Activated naive CD8-positive, alpha-beta T cell (primary cell): ENCODE results near the gene ARAP2.

Experiments
- H3K27ac Mint-ChIP-seq: one replicate; pipeline ENCODE4 v1.8.0; 2021; ENCODE audit warnings: mixed read lengths
- H3K27me3 Mint-ChIP-seq: one replicate; pipeline ENCODE4 v1.8.0; 2021; ENCODE audit warnings: mixed read lengths
- H3K36me3 Mint-ChIP-seq: one replicate; pipeline ENCODE4 v1.8.0; 2021; ENCODE audit warnings: mixed read lengths
- H3K4me1 Mint-ChIP-seq: one replicate; pipeline ENCODE4 v1.8.0; 2021; ENCODE audit warnings: low read depth, mixed read lengths
- H3K4me3 Mint-ChIP-seq: one replicate; pipeline ENCODE4 v1.8.0; 2021; ENCODE audit warnings: mild to moderate bottlenecking, mixed read lengths
- H3K9me3 Mint-ChIP-seq: one replicate; pipeline ENCODE4 v1.8.0; 2021; ENCODE audit warnings: low read depth, mixed read lengths

The ARAP2 gene

GRCh38 chr4:36244257-36245082 is at the start of gene ARAP2:
ARAP2 (minus strand) TSS chr4:36244514; CDS start chr4:36229486, 15,028 bp downstream.
- Mint-ChIP-seq H3K9me3 (no peaks in the 10 kb centered on the region), H3K36me3 (peaks cover 1% of the 10 kb centered on the region)

GRCh38 chr4:36292556-36293188 is 48.4 kb upstream of the ARAP2 start:
- no peak overlapping the region for H3K27ac Mint-ChIP-seq
- peaks cover 5% of the 10 kb centered on the region for H3K4me1 Mint-ChIP-seq
- H3K4me3 Mint-ChIP-seq: no peak overlapping the region
- no peaks in the 10 kb centered on the region for H3K9me3 Mint-ChIP-seq
- H3K36me3 Mint-ChIP-seq: no peaks in the 10 kb centered on the region
- no peaks in the 10 kb centered on the region for H3K27me3 Mint-ChIP-seq

More at GRCh38 chr4:36244257-36245082, at the start of gene ARAP2:
- H3K4me3 Mint-ChIP-seq: peak within 1 kb of the TSS; percentile 91
- peaks cover 47% of the 10 kb centered on the region for H3K4me1 Mint-ChIP-seq
- H3K27ac Mint-ChIP-seq: peak within 1 kb of the TSS; percentile 94
- H3K27me3 Mint-ChIP-seq: no peaks in the 10 kb centered on the region

GRCh38 chr4:36290641-36291040 is 46.3 kb upstream of the ARAP2 start:
- Mint-ChIP-seq H3K4me3 (no peak overlapping the region), H3K9me3 (peaks cover 3% of the 10 kb centered on the region), H3K36me3 (no peaks in the 10 kb centered on the region), H3K4me1 (peaks cover 22% of the 10 kb centered on the region), H3K27me3 (no peaks in the 10 kb centered on the region), H3K27ac (no peak overlapping the region)

GRCh38 chr4:36288731-36289426 is 44.6 kb upstream of the ARAP2 start:
- H3K36me3 Mint-ChIP-seq: peaks cover 1% of the 10 kb centered on the region
- no peak overlapping the region for H3K4me3 Mint-ChIP-seq

GRCh38 chr4:36286481-36286871 is 42.2 kb upstream of the ARAP2 start:
- Mint-ChIP-seq H3K4me1 (peaks cover 39% of the 10 kb centered on the region), H3K36me3 (peaks cover 3% of the 10 kb centered on the region), H3K4me3 (no peak overlapping the region)

More at GRCh38 chr4:36288731-36289426, 44.6 kb upstream of the ARAP2 start:
- Mint-ChIP-seq H3K27me3 (no peaks in the 10 kb centered on the region), H3K4me1 (peaks cover 37% of the 10 kb centered on the region), H3K9me3 (peaks cover 3% of the 10 kb centered on the region), H3K27ac (no peak overlapping the region)

GRCh38 chr4:36285784-36286480 is 41.6 kb upstream of the ARAP2 start:
- Mint-ChIP-seq H3K9me3 (peaks cover 3% of the 10 kb centered on the region), H3K27me3 (no peaks in the 10 kb centered on the region), H3K4me3 (peak overlapping the region; percentile 75), H3K27ac (peak overlapping the region; percentile 95), H3K4me1 (peaks cover 43% of the 10 kb centered on the region), H3K36me3 (peaks cover 3% of the 10 kb centered on the region)

More at GRCh38 chr4:36286481-36286871, 42.2 kb upstream of the ARAP2 start:
- H3K27me3 Mint-ChIP-seq: no peaks in the 10 kb centered on the region
- H3K9me3 Mint-ChIP-seq: peaks cover 3% of the 10 kb centered on the region
- H3K27ac Mint-ChIP-seq: peak overlapping the region; percentile 95

GRCh38 chr4:36283912-36284465 is 39.7 kb upstream of the ARAP2 start:
- no peaks in the 10 kb centered on the region for H3K27me3 Mint-ChIP-seq
- H3K4me3 Mint-ChIP-seq: peak overlapping the region; percentile 3
- H3K4me1 Mint-ChIP-seq: peaks cover 51% of the 10 kb centered on the region
- H3K27ac Mint-ChIP-seq: peak overlapping the region; percentile 36
- H3K9me3 Mint-ChIP-seq: peaks cover 3% of the 10 kb centered on the region
- peaks cover 3% of the 10 kb centered on the region for H3K36me3 Mint-ChIP-seq

GRCh38 chr4:36282503-36283030 is 38.3 kb upstream of the ARAP2 start:
- H3K27ac Mint-ChIP-seq: no peak overlapping the region
- peaks cover 3% of the 10 kb centered on the region for H3K36me3 Mint-ChIP-seq
- peaks cover 3% of the 10 kb centered on the region for H3K9me3 Mint-ChIP-seq
- no peaks in the 10 kb centered on the region for H3K27me3 Mint-ChIP-seq
- peaks cover 55% of the 10 kb centered on the region for H3K4me1 Mint-ChIP-seq
- no peak overlapping the region for H3K4me3 Mint-ChIP-seq

- Mint-ChIP-seq H3K27ac (peak within 1 kb of the TSS; percentile 31), H3K27me3 (no peaks in the 10 kb centered on the region), H3K4me1 (peaks cover 49% of the 10 kb centered on the region), H3K4me3 (no peak within 1 kb of the TSS), H3K9me3 (peaks cover 3% of the 10 kb centered on the region), H3K36me3 (peaks cover 3% of the 10 kb centered on the region)
These were observed 37.2 kb upstream of the ARAP2 start, which contains the start of gene DTHD1 for GRCh38 chr4:36281384-36282106. DTHD1 (plus strand) TSS chr4:36281616; CDS start chr4:36281759, 143 bp downstream.

- H3K27me3 Mint-ChIP-seq: no peaks in the 10 kb centered on the region
- no peak overlapping the region for H3K4me3 Mint-ChIP-seq
- peaks cover 3% of the 10 kb centered on the region for H3K36me3 Mint-ChIP-seq
- H3K4me1 Mint-ChIP-seq: peaks cover 39% of the 10 kb centered on the region
- no peaks in the 10 kb centered on the region for H3K9me3 Mint-ChIP-seq
- H3K27ac Mint-ChIP-seq: peak overlapping the region; percentile 31
These were observed 36.2 kb upstream of the ARAP2 start for GRCh38 chr4:36280555-36280954.

- Mint-ChIP-seq H3K9me3 (no peaks in the 10 kb centered on the region), H3K27ac (peak overlapping the region; percentile 64), H3K36me3 (peaks cover 1% of the 10 kb centered on the region), H3K27me3 (no peaks in the 10 kb centered on the region), H3K4me3 (no peak overlapping the region), H3K4me1 (peaks cover 25% of the 10 kb centered on the region)
These were observed 34.5 kb upstream of the ARAP2 start for GRCh38 chr4:36278789-36279188.

- H3K9me3 Mint-ChIP-seq: no peaks in the 10 kb centered on the region
- peaks cover 27% of the 10 kb centered on the region for H3K4me1 Mint-ChIP-seq
- no peak overlapping the region for H3K27ac Mint-ChIP-seq
- H3K4me3 Mint-ChIP-seq: no peak overlapping the region
- H3K27me3 Mint-ChIP-seq: no peaks in the 10 kb centered on the region
- no peaks in the 10 kb centered on the region for H3K36me3 Mint-ChIP-seq
These were observed 33.2 kb upstream of the ARAP2 start for GRCh38 chr4:36277533-36277932.

GRCh38 chr4:36274158-36274557 is 29.8 kb upstream of the ARAP2 start:
- Mint-ChIP-seq H3K4me3 (no peak overlapping the region), H3K27ac (no peak overlapping the region), H3K4me1 (peaks cover 24% of the 10 kb centered on the region), H3K9me3 (no peaks in the 10 kb centered on the region), H3K36me3 (no peaks in the 10 kb centered on the region), H3K27me3 (no peaks in the 10 kb centered on the region)
